GM21576 (cell line): ENCODE measurements around the gene POTEB2.
"Not testable (repeated sequence)": the region's sequence is repeated elsewhere in the genome, so short reads cannot be mapped to it uniquely, and the experiment has no call there.

Source experiments
- ATAC-seq: cut with Tn5 transposase; IDR thresholded peaks from one replicate; pipeline ENCODE4 v1.9.1; 2021; ENCODE audit warnings: mild to moderate bottlenecking, moderate library complexity; ENCODE audit not compliant: unreplicated experiment

The POTEB2 gene

DNA sequence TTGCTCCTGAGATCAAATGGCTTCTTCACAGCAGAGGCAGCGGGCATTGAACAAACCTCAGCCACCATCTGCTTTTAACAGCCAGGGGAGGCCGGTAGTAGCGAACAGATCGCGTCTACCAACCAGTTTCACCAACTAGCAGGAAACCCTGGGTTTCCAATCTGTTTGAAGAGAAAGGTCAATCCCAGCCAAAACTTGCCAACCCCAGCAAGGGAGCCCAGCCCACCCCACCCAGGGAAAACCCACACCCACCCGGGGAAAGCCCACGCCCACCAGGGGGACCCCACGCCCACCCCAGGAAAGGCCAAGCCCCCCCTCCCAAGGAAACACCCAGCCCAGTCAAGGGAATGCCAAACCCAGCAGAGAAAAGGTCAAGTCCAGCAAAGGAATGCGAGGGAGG is at the start of gene POTEB2:
Gene POTEB2 (minus strand): TSS at position 101 of the 400 bp plus-strand sequence. CDS start 33 bp downstream, at position 68.
- not testable (repeated sequence) for ATAC-seq

DNA sequence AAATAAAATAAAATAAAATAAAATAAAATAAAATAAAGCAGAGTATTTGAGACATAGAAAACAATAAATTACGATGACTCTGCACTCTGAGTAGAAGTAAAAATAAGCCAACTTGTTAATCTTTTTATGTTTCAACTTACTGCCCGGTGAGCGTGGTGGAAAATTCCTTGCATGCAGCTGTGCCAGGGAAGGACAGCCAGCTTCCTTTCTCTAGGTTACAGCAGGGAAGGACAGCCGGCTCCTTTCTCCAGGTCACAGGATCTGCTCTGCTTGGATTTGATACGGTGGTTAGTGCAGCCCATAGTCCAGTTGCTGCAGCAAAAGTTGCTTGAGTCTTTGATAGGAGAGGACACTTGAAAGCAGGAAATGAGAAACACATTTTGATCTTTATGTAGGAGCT is 13.8 kb upstream of the POTEB2 start:
- not testable (repeated sequence) for ATAC-seq

DNA sequence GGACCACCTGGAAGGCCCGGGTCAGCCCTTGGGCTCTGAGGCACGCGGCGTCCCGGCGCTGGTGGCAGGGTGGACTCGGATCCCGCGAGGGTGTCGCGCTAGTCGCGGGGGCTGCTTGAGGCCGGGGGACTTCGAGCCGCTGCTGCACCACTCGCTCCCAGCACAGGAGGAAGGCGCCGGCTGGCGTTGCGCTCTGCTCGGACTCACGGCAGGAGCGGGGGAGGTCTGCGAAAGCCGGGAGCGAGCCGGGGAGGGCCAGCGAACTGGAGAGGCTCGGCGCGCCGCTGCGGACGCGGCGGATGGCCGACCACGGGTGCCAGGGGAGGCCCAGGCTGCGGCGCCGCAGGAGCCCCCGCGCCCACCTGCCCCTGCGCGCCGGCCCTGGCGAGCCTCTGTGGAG is 12.3 kb upstream of the POTEB2 start:
- not testable (repeated sequence) for ATAC-seq

DNA sequence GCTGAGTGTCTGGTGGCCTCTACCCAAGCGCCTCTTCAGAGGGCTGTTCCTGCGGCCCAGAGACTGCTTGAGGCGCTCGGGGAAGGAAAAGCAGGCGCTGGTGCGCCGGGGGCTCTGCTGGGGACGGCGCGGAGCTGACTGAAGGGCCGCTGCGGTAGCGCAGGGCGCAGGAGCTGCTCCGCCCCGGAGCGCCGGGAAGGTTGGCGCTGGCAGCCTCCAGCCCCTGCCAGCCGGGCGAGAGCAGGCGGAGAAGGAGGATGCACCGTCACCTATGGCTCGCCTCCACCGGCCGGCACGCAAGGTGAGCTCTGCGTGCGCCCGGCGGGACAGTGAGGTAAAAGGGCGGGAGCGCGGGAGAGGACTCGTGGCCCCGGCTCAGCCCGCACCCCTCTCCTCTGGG is 11.7 kb upstream of the POTEB2 start:
- ATAC-seq: not testable (repeated sequence)
